Kidney epithelial cell (primary cell): Measurements from ENCODE around the gene SCN10A. TPM values are rescaled to one million over a fixed set of nuclear protein-coding genes. Genes with fewer than 3 reads are reported as not detected.

Experiments used
- DNase-seq: peaks from one replicate; pipeline ENCODE4 v3.0.0-alpha.2; 2010; ENCODE audit warnings: low read depth
- H3K27me3 ChIP-seq: 2 replicates; pipeline ENCODE4 v1.6.0; 2011; ENCODE audit warnings: low read length; ENCODE audit not compliant: control insufficient read depth, insufficient read depth
- H3K36me3 ChIP-seq: 2 replicates; pipeline ENCODE4 v1.5.1; 2011; ENCODE audit warnings: low read length; ENCODE audit not compliant: control insufficient read depth, insufficient read depth
- H3K4me3 ChIP-seq: 2 replicates; pipeline ENCODE4 v1.5.1; 2011; ENCODE audit warnings: low read depth, mild to moderate bottlenecking, control low read depth, low read length
- CTCF ChIP-seq: IDR thresholded peaks from 2 replicates; pipeline ENCODE4 v1.5.1; 2011; ENCODE audit warnings: mild to moderate bottlenecking, moderate library complexity, low read length, control low read depth, inconsistent platforms; ENCODE audit not compliant: insufficient read depth, poor library complexity, severe bottlenecking
- total RNA-seq: library from RNA; depleted of rRNA; stranded (reverse); fragments of >200 nt; gene quantifications from 2 replicates; pipeline ENCODE4 v1.2.3, GENCODE V29; 2015

Gene SCN10A
- total RNA-seq, 1 donor from 2014 or later, result not detected

DNA sequence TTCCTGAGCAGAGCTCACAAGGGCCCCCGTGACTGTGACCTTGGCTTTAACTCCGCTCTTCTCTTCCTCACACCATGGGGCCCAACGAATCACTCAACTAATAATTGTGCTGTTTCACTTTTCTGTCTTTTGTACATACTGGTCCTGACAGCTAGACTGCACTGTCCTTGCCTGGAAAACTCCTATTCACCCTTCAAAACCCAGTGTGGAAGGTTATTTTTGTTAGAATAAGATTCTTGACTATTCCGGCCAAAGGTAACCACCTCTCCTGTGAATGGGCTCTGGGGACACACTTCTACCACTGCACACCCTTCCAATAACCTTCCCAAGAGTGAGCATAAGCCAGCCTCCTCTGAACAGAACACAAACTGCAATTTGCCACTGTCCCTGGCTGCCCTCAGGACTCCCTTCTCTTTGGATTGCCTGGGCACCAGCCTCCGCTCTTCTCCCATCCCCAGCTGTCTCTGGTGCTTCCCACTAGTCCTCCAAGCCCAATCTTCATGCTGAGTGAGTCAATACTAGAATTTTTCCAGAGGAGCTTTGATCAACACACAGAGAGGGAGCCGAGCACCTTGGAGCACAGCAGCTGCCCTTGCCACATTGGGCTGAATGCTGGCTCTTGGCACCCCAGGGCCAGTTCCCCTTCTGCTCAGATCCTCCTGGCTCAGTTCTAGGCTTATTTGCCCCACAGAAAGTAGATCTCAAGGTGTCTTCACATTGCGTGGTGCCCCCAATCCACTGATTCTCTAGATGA, 168.6 kb downstream of the SCN10A start:
- Histone ChIP-seq H3K36me3 (no peaks in the 10 kb centered on the region), H3K4me3 (no peak overlapping the region), H3K27me3 (peaks cover 11% of the 10 kb centered on the region)
- DNase-seq, result no peak
- TF ChIP-seq CTCF, result no peak

Other genes with a start within 250 kb of the SCN10A start
- 3.8 and 6.4 TPM in 2 replicates for gene SCN5A, start 166.5 kb downstream of the SCN10A start, total RNA-seq
- 0.04 and 0.27 TPM in 2 replicates for gene SCN11A, start 235.7 kb upstream of the SCN10A start, total RNA-seq
- 31.5 and 33.2 TPM in 2 replicates for gene WDR48, start 235.8 kb upstream of the SCN10A start, total RNA-seq